ENCODE measurements around the gene CNOT4.

Gene CNOT4

GRCh38 chr7:135320268-135320667 lies 189.6 kb downstream of the CNOT4 start:
- no peak for DNase-seq

- DNase-seq, result no peak
Measured at GRCh38 chr7:135317676-135318325, 192.1 kb downstream of the CNOT4 start.

GRCh38 chr7:135316648-135317313 lies 193.1 kb downstream of the CNOT4 start:
- no peak for DNase-seq

GRCh38 chr7:135313971-135314370 lies 195.9 kb downstream of the CNOT4 start:
- no peak for DNase-seq

Measured in stimulated activated CD4-positive, alpha-beta T cell treated with anti-CD3 and anti-CD28 coated beads, Interleukin-15, amount 100 ng/mL, for 24 hours (primary cell).